Embryonic facial prominence (tissue), 1 donor: Measurements from ENCODE around the gene TANGO2.

Source experiments
- DNase-seq: peaks from one replicate; pipeline ENCODE4 v3.0.0-alpha.2; 2016; ENCODE audit errors: extremely low spot score

Gene TANGO2

DNA sequence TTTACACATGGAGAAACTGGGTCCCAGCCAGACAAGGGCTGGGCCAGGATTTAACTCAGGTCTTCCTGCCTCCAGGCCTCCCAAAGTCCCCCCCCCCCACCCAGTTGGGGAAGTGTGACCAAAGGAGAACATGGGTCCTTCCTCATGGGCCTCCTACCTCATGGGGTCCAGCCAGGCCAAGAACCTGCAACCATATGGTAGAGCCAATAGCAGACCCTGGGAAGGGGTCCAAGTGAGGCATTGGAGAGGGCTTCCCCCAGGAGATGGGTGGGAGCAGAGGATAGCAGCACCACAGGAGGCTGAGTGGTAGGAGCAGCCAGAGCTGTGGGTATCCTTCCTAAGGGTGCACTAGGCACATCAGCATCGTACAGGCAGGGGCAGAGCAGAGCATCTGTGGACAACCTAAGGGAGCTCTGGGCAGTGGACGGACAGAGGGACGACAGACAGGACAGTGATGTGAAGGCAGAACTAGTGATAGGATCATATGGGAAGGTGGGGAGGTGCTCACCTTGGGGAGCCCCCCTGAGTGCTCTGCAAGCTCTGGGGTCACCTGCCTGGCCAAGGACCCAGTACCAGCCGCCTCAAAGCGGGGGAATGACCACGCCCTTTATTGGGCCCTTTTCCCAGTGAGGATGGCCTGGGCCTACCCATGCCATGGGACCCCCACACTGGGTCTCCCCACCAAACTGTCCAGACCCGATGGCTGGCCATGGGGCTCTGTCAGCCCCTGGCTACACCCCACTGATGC is 8.7 kb upstream of the TANGO2 start:
- no peak for DNase-seq

DNA sequence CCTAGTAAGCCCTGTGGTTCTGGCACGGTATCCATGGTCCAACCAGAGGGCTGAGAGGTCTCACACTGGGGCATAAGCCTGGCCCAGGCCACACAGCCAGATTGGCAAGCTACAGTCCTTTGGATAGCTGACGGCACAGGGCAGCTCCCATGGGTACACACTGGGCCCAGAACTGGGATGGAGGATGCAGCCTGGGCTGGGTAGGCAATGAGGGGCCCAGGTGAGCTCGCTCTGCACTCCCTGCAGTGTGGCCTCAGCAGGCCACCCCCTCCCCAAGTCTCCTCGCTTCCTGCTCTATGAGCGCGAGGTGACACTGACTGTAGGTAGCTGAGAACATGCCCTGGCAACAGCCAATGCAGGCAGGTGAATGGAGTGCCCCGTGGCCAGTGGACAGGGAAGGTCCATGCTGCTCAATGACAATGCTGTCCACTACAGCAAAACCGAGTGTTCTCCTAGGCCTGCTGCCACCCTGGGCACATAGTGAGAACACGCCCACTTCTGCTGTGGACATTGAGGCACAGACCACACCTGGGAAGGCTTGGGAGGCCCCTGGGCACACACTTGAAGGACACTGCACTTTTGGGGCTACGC is 8.1 kb upstream of the TANGO2 start:
- no peak for DNase-seq

DNA sequence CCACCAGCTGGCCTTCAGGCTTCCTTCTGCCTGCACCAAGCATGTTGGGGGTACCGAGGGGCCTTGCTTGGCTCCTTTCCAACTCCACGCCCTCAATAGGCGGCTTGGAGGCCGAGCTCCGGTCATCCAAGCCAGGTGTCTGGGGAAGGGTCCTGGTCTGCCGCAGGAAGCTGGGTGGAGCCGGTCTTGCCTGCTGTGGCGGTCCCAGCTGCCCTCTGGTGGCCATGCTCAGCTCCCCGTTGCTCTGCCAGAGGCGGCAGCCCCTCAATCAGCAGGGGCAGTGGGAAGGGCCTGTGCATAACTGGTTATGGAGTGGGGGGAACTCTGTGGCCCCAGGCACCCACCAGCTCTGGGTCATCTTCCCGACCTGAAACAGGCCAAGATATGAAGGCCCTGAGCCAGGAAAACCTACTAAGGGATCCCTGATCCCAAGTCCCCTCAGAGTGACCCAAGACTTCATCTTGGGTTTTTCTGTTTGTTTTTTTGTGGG is 7.5 kb upstream of the TANGO2 start:
- peak; percentile 19 for DNase-seq

DNA sequence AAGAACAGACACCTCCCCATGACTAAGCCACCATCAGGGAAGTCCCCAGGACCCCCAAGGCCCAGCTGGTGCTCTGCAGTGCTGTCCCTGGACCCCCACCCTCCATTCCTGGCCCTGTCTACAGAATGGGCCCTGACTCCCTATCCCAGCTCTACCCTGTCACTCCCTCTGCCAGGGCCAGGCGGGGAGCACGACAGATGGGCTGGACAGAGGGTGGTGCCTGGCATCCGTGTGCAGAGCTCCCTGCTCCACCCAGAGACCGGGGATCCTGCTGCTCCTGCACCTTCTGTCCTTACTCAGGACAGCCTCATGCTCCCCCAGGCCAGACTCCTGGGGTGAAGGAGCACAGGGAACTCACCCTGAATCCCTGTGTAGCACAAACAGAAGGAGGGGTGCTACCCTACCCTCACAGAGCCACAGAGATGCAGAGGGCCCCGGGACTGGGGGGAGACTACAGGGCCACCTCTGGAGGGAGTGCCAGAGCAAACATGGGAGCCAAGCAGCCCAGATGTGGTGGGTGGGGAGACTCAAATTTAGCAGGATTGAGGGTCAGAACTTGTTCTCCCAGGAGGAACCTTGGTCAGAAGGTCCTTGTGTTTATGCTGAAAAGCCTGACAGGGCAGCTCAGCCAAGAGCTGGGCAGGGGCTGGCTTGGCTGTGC is 6.3 kb upstream of the TANGO2 start:
- no peak for DNase-seq

DNA sequence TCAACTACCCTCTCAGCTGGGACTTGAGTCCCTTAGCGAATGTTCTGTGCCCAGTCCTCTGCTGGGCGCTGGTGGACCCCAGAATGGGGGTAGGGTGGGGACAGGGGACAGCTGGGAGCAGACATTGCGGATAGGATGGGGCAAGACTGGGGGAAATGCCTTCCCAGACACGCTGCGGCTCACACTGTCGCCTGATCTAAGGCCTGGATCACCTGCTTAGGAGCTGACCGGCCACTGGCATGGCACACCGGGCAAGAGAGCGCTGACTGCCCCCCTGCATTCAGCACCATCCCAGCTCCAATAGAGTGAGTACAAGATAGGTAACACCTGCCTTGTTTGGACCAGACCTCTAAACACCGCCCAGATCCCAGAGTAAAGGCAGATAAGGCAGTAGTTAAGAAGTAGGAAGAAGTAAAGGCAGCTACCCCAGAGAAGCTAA is 5.7 kb upstream of the TANGO2 start:
- no peak for DNase-seq

DNA sequence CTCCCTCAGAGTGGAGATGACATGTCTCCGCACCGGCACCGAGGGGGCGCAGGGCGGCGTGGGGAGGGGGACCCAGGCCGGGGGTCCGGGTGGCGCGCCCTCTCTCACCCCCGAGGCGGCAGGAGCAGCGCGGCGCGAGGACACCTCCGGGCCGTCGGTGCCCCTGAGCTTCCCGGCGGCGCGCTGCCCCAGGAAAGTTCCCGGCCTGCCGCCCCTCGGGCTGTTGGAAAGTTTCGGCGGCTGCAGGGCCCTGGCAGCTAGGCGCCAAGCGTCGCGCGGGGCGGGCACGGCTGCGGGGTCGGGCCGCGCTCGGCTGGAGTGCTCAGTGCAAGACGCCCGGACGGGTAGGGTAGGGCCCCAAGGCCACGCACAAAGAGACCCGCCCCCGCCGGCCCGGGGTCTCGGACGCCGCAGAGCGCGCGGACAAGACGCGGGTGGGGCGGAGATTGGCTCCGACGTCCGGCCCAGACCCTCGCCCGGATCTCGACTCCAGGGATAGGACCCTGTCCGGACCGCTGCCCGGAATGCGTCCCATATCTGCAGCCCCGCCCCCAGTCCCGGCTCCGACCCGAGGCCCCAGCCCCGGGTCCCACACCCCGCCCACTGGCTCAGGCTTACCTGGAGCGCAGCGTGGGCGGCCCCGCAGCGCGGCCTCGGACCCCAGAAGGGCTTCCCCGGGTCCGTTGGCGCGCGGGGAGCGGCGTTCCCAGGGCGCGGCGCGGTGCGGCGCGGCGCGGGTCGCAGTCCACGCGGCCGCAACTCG is 4.8 kb upstream of the TANGO2 start:
- no peak for DNase-seq

DNA sequence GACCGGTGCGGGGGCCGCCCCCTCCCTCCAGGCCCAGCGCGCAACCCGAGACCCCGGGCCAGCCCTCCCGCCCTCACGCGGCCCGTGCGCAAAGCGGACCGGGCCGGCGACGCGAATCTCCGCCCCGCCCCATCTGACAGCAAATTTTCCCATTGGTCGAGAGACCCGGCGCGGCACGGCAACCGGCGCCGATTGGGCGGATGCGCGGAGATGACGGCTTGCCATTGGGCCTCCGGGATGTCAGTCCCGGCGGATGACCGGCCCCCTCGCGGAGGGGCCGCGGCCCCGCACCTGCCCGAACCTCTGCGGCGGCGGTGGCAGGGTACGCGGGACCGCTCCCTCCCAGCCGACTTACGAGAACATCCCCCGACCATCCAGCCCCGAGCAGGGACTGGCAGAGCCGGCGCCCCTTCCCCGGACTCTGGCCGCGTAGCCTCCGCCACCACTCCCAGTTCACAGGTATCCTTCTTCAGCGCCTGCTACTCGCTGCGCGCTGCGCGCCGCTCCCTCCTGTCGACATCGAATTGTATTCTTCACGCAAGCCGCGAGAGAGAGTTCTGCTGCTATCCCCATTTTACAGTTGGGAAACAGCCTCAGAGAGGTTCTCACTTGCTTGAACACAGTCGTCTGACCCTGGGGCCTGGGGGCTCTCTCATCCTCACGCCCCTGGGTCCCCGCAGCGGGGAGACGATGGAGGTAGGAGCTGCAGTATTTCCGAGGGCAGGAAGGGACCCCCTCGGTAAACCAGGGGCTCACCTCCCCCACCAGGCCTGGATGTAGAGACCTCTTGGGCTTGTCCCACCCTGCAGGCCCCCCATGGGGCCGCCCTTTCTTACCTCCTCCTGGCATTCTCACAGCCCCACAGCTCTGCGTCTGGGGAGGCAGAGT is 3.9 kb upstream of the TANGO2 start, which contains the start of gene ARVCF:
TSS of gene ARVCF (minus strand) at position 90 of the 888 bp plus-strand sequence. CDS start 26,029 bp downstream, outside the sequence.
- peak; percentile 56 for DNase-seq

DNA sequence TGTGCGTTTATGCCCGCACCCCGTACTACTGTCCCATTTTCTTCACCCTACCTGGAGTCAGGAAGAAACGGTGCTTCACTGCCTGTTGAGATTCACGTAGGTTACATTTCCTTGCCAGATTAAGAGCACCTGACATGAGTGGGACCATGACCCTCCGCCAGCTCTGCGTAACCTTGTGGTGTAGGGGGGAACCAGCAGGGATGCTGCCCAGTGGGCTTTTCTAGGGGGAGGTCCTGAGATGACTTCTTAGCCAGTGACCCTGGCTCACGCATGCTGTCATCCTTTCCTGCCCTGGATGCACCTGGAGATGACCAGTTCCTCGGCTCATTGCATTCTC is 3.3 kb upstream of the TANGO2 start:
- no peak for DNase-seq

DNA sequence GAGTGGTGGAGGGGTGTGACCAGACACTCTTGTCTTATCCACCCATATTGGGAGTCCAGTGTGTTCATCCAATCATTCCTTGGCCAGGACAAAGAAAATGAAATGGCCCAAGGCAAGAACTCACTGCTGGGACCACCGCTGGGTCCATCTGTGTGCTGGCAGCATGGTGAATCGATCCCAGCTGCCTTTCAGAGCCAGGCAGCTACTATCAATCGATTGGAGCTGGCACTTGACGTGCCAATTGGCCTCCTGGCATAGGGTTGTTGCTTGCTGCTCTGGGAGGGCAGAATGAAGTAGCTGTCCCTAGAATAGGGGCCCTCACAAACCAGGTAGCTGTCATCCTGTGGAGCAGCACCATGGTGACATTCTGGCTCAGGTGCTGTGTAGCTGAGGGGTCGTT is 2.9 kb upstream of the TANGO2 start:
- DNase-seq, result no peak

DNA sequence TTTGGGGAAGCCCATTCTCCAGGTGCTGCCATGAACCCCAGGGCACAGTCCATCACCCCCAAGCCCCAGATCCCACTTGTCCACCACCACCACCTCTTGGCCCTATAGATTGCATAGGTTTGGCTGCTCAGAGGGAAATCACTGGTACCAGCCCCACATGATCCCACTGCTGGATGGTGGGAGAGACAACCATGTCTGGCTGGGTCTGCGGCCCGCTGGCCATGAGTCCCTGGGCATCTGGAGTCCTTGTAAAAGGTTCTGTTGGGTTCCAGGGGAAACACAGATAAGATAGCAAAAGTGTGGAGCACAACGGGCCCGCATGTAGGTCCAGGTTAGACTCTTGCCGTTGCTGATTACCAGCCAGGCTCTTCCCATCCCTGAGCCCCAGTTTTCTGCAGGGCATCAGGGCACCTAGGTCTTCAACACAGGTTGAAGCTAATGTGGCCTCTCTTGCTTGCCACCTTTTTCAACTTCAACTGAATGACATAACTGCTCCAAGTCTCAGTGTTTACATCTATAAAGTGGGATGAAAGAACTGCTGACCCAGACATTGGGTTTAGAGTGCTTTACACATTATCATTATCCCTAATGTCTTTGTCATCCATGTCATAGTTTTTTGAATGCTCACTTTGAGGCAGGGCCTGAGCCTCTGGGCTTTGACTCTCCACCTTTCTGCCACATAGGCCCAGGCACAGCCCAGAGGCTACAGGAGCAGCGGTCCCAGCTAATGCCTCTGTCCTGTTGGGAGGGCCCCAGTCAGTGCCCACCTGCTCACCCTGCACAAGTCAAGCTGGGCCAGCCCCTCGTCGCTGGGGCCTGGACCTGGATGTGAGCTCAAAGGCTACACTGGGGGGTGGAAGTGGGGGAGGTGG is 1.0 kb upstream of the TANGO2 start:
- DNase-seq, result no peak

DNA sequence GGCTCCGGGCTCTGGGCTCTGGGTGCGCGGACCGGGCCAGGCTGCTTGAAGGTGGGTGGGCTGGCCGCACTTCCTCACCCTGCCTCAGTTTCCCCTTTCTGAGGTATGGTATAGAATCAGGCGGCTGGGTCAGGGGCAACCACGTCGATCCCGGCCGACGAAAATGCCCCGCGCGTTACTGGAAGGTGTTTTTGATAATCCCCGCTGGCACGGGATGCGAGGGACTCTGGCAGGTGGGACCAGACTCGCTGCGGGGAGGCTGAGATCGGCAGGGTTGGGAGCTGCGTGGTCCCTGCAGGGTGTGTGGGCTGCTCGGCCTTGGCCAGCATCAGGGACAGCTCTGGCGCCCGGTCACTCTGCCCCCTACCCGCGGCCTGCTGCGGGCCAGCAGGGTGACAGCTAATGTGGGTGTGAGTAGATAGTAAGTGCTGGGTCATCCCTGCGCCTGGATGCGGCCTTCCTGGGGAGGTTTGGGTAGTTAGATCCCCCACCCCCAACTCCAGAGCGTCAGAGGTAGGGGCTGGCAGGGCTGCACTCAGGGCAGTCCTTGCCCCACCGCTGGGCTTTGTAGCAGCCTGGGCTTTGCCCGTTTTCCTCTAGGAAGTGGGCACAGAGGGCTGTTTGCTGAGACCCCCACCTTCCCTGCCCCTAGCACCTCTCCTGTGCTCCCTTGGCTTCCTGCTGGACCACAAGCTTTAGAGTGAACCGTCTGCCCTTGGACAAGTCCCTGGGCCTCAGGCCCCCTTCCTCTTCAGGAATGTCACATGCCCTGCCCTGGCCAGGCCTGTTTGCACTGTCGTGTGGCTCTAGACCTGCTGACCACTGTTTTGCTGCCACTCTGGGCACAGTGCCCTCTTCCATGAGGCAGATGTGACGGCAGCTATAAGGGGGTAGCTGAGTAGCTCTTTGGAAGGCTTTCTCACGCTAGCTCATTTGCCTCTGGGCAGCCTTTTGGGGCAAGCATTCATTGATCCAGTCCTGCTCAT is 579 bp downstream of the TANGO2 start:
- no peak for DNase-seq

DNA sequence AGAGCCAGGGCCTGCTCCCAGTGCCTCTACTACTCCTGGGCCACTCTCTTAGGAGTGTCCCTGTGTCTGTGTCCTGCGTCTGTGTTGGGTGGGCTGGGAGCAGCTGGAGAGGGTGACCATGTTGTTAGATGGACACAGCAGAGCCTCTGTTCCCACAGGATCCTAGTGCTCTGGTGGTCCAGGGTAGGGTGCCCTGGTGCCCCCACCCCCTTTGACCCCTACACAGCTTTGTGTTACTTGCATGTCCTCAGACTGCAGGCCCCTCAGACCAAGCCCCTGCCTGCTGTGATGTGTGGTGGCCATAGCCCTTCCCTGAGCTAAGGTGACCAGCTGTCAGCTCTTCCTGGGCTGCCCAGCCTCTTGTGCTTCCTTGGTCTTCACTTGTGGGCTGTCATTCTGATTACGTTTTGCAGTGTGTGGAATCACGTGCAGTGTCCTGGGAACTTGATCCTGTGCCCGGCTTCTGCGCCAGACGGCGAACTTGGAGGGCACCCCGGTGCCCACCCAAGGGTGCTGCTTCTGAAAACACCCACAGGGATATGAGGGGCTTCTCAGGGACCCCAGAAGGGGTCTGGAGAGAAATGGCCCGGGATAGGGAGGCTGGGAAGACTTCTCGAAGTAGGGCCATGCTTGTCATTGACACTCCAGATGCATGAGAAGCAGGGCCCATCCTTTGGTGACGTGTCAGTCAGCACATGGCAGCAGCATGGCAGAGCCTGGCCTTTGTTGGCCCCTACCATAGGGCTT is 1.5 kb downstream of the TANGO2 start:
- no peak for DNase-seq

DNA sequence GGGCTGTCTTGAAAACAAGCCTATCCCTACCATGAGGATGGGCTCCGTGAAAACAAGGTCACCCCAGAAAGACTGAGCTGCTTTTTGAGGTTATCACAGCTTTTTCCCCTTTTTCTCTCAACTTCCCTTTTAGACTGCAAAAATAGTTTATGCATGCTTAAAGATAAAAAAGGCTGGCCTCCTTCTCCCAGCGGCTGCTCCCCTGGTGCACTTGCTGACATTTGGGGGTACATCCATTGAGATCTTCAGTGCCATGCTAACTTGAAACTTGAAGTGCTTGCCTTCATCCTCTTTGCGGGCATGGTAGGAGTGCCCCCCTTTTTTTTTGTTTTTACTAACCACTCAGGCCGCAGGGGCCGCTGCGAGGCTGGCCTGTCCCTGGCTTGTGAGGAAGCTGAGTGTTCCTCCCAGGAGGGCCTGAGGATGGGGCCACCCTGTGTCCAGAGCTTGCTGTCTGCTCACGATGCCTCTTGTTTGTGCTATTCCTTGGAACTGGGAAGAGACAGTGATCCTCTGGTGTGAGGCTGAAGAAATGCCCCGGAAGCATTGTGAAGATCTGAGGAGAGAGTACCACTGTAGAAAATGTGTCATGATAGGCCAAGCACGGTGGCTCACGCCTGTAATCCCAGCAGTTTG is 2.2 kb downstream of the TANGO2 start:
- no peak for DNase-seq

DNA sequence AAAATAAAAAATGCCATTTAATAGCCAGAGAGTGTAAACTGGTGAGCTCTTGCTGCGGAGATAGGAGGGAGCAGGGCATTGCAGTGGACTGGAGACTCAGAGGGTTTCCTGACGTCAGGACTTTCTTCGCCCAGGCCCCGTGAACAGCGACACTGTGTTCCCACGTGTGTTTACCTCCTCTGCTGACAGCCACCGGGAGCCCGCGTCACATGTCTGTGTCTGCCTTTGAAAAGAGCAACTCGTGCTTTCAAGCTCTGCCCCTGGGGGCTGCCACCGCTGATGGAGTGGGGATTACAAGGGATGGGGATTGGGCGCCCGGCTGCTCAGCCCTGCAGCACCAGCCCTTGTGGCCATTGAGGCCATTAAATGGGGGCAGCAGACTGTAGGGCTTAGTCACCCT is 3.3 kb downstream of the TANGO2 start:
- no peak for DNase-seq

DNA sequence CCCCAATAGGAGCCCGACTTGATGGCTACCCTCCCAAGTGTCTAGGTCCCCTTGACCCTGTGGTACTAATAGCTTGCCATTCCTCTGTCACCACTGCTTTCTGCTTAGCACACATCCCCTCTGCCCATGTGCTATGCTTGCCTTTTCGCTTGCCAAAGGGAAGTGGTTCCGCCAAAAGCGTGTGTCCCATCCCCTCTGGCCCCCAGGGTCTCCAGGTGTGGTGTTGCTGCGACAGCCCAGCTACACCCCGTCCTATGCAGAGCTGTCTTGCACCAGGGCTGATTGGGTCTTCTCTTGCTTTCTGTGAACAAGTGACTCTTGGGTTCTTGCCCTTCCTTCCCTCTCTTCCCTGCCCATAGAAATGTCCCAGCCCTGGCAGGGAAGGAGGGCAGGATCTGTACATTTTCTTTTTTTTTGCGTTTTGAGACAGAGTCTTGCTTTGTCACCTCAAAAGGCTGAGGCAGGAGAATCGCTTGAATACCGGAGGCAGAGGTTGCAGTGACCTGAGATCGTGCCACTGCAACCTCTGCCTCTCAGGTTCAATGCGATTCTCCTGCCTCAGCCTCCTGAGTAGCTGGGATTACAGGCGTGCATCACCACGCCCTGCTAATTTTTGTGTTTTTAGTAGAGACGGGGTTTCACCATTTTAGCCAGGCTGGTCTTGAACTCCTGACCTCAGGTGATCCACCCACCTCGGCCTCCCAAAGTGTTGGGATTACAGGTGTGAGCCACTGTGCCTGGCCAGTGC is 3.9 kb downstream of the TANGO2 start:
- no peak for DNase-seq

DNA sequence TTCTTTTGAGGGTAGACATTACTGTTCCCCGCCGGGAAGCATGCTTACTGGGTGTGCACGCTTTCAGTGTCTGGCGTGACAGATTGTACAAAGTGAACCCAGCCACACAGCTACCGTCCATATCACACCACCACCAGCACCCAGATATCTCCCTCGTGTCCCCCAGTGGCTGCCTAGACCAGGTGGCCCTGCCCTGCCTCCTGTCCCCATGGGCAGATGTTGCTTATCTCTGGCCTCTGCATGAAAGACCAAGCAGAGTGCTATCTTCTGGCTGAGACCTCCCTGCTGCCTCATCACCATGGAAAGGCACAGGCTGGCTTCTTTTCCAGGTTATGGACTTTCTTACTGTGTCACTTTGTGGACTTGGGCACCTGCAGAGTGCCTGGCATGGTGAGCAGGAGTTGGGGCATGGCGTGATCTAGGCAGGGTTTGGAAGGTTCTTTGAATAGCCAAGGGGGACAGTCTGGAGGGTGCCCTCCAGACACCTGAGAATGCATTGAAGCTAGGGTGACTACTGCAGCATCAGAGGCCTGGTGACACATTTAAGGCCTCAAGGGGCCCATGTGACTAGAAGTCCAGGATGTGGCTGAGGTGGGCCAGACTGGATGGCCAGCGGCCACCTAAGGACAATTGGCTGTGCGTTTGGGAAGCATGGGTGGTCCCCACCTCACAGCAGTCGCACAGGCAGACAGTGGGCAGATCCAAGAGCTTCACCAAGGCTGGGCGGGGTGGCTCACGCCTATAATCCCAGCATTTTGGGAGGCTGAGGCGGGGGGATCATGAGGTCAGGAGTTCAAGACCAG is 4.7 kb downstream of the TANGO2 start:
- DNase-seq, result no peak
